MM.1S (cell line): ENCODE data around the gene GRK4.

Source experiments
- DNase-seq: peaks from one replicate; pipeline ENCODE4 v3.0.0-alpha.2; 2015
- H2AFZ ChIP-seq: fragments of 300-600 bp; sonication (generic); 2 replicates; pipeline ENCODE4 v1.6.0; 2016; ENCODE audit warnings: antibody characterized with exemption, low read length
- H3F3A ChIP-seq: fragments of 300-600 bp; sonication (generic); 2 replicates; pipeline ENCODE4 v1.6.1; 2016; ENCODE audit warnings: mild to moderate bottlenecking, antibody characterized with exemption, low read length, moderate library complexity, mixed read lengths; ENCODE audit not compliant: insufficient read depth
- H3K27ac ChIP-seq: fragments of 300-600 bp; sonication (generic); 2 replicates; pipeline ENCODE4 v1.5.1; 2016; ENCODE audit warnings: mild to moderate bottlenecking, low read length
- H3K27me3 ChIP-seq: fragments of 300-600 bp; sonication (generic); replicated peaks from 2 replicates; pipeline ENCODE4 v1.6.0; 2016; ENCODE audit warnings: low read length; ENCODE audit not compliant: insufficient read depth
- H3K36me3 ChIP-seq: fragments of 300-600 bp; sonication (generic); replicated peaks from 2 replicates; pipeline ENCODE4 v1.6.1; 2016; ENCODE audit warnings: mild to moderate bottlenecking, low read length, mixed read lengths; ENCODE audit not compliant: insufficient read depth
- H3K4me1 ChIP-seq: fragments of 300-600 bp; sonication (generic); 2 replicates; pipeline ENCODE4 v1.6.1; 2016; ENCODE audit warnings: low read length, mixed read lengths
- H3K4me2 ChIP-seq: fragments of 300-600 bp; sonication (generic); 2 replicates; pipeline ENCODE4 v1.6.0; 2016; ENCODE audit warnings: low read depth, low read length
- H3K4me3 ChIP-seq: fragments of 300-600 bp; sonication (generic); 2 replicates; pipeline ENCODE4 v1.5.1; 2016; ENCODE audit warnings: low read length, mixed read lengths
- H3K79me2 ChIP-seq: fragments of 300-600 bp; sonication (generic); 2 replicates; pipeline ENCODE4 v1.6.1; 2016; ENCODE audit warnings: mixed run types, low read length, mixed read lengths
- H3K9ac ChIP-seq: fragments of 300-600 bp; sonication (generic); 2 replicates; pipeline ENCODE4 v1.6.1; 2016; ENCODE audit warnings: low read length, mixed read lengths
- H3K9me2 ChIP-seq: fragments of 300-600 bp; sonication (generic); replicated peaks from 2 replicates; pipeline ENCODE4 v1.6.1; 2016; ENCODE audit warnings: mild to moderate bottlenecking, low read length, mixed read lengths; ENCODE audit not compliant: insufficient read depth
- H3K9me3 ChIP-seq: fragments of 300-600 bp; sonication (generic); replicated peaks from 2 replicates; pipeline ENCODE4 v1.6.1; 2016; ENCODE audit warnings: mild to moderate bottlenecking, low read length, mixed read lengths; ENCODE audit not compliant: insufficient read depth
- H4K20me1 ChIP-seq: fragments of 300-600 bp; sonication (generic); 2 replicates; pipeline ENCODE4 v1.6.1; 2016; ENCODE audit warnings: mild to moderate bottlenecking, low read length, moderate library complexity, mixed read lengths; ENCODE audit not compliant: insufficient read depth
- CTCF ChIP-seq: fragments of 300-600 bp; sonication (generic); IDR thresholded peaks from 2 replicates; pipeline ENCODE4 v1.5.1; 2016; ENCODE audit warnings: antibody characterized with exemption, low read length, mixed read lengths
- EZH2 ChIP-seq: fragments of 300-600 bp; sonication (generic); optimal IDR thresholded peaks from 2 replicates; pipeline ENCODE3; 2017; ENCODE audit warnings: low read depth, mild to moderate bottlenecking, antibody characterized with exemption, low read length, mixed read lengths
- EZH2phosphoT487 ChIP-seq: fragments of 300-600 bp; sonication (generic); IDR thresholded peaks from 2 replicates; pipeline ENCODE4 v1.6.1; 2018; ENCODE audit warnings: antibody characterized with exemption, low read length

Gene GRK4

DNA sequence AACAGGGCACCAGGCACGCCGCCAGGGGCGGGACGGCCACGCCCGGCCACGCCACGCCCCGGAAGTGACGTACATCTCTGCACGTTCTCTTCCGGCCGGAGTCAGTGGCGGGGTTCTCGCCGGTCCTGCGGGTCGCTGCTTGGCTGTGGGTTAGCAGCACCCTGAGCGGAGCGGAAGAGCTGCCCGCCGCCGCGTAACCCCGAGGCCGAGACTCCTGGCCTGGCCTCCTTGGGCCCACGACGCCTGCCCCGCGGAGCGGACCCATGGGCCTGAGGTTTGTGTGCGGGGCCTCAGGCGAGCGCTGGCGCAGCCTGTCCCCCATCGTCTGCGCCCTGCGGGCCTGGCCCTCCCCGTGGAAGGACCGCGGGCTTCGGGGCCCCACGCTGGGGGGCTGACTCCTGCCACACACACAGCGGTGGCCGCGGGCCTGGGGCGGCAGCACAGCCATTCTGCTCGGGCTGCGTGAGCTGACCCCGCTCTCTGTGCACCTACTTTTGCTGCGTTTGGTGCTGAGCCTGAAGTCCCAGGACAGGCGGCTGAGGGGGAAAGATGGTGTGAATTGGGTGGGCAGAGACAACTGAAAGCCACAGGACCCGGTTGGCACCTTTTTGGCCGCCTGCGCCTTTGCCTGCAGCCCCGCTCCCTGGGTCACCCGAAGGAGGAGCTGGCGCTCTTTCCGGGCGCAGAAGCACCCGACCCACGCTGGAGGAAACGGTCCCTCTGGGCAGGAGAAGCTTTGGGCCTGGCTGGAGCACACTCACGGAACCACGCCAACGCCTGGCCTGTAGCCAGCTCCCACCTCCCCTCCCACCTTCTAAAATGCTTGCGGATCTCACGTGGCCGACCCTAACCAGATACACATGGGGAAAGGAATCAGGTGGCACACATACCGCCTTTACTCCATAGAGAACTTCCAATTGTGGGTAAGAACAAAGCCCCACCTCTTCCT lies 28.3 kb upstream of the GRK4 start:
- Histone ChIP-seq H3K79me2 (no peaks in the 10 kb centered on the region; the same call in 1 of the 2 replicates), H3K27ac (peak overlapping the region; percentile 33; the same call in 1 of the 2 replicates), H3F3A (peaks cover 18% of the 10 kb centered on the region; the same call in 1 of the 2 replicates), H3K4me1 (peaks cover 8% of the 10 kb centered on the region; the same call in 1 of the 2 replicates), H3K4me3 (peak overlapping the region; percentile 91), H3K36me3 (no peaks in the 10 kb centered on the region), H3K9me2 (no peaks in the 10 kb centered on the region), H3K4me2 (peak overlapping the region; percentile 96), H2AFZ (peak overlapping the region; percentile 76), H3K27me3 (no peaks in the 10 kb centered on the region), H3K9ac (peak overlapping the region; percentile 73), H3K9me3 (no peaks in the 10 kb centered on the region), H4K20me1 (no peaks in the 10 kb centered on the region)
- peak; percentile 91 for DNase-seq
- no peak for TF ChIP-seq CTCF

DNA sequence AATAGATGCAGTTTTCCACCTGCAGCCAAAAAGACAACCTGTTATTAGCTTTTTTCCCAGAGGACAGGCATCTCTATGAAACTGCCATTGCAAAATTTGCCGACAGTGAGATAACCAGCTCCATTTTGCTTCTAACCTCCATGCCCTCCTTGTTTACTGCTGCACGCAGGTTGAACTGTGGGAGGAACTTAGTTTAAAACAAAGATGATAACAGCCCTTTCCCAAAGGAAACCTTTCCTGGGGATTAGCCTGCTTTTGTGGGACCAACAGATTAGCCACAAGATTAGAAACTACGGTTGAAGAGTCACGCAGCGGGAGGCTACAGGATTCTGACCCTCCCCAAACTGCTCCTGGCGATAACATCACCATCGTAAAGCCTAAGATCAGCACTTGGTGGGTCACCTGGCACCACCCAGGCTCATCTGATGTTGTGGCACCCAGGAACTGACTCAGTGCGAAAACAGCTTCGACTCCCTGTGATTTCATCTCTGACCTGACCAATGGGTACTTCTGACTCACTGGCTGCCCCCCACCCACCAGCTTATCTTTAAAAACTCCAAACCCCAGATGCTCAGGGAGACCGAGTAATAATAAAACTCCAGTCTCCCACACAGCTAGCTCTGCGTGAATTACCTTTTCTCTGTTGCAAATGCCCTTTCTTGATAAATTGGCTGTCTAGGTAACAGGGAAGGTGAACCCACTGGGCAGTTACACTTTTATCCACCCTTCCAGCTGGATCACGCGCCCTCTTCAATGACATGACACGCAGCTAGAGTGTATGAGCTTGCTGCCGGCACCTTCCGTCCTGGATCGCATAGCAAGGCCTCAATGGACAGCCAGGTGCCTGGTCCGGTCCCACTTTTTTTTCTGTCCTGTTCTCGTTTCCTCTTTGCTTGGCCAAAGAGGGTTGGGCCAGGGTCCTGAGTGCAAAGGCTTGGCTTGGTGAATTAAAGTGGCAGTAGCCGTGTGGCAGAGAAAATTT lies 27.3 kb upstream of the GRK4 start:
- Histone ChIP-seq H3K4me3 (peak overlapping the region; percentile 91), H3K79me2 (no peaks in the 10 kb centered on the region; the same call in 1 of the 2 replicates), H3K9me3 (no peaks in the 10 kb centered on the region), H3F3A (peaks cover 18% of the 10 kb centered on the region; the same call in 1 of the 2 replicates), H3K36me3 (no peaks in the 10 kb centered on the region), H3K4me1 (peaks cover 8% of the 10 kb centered on the region; the same call in 1 of the 2 replicates), H4K20me1 (no peaks in the 10 kb centered on the region), H3K27ac (no peak overlapping the region), H3K4me2 (peak overlapping the region; percentile 96), H3K27me3 (no peaks in the 10 kb centered on the region), H3K9me2 (no peaks in the 10 kb centered on the region), H2AFZ (no peak overlapping the region), H3K9ac (peak overlapping the region; percentile 73; the same call in 1 of the 2 replicates)
- DNase-seq, result no peak
- TF ChIP-seq CTCF (no peak), EZH2 (no peak), EZH2phosphoT487 (no peak)

- Histone ChIP-seq H3K79me2 (no peaks in the 10 kb centered on the region; the same call in 1 of the 2 replicates), H3K4me1 (peaks cover 8% of the 10 kb centered on the region; the same call in 1 of the 2 replicates), H3K4me2 (no peak overlapping the region), H3K9me2 (no peaks in the 10 kb centered on the region), H3K27ac (no peak overlapping the region), H3F3A (peaks cover 18% of the 10 kb centered on the region; the same call in 1 of the 2 replicates), H3K4me3 (no peak overlapping the region), H4K20me1 (no peaks in the 10 kb centered on the region), H2AFZ (no peak overlapping the region), H3K9ac (no peak overlapping the region), H3K27me3 (no peaks in the 10 kb centered on the region), H3K36me3 (0 out of 2 replicates have a peak, but pooled peaks cover 3% of the 10 kb centered on the region), H3K9me3 (no peaks in the 10 kb centered on the region)
- DNase-seq, result no peak
- no peak for TF ChIP-seq EZH2
Observed at GRCh38 chr4:2936773-2937145, 26.6 kb upstream of the GRK4 start.
